HG03571 (cell line): ENCODE results near the gene PYHIN1.

Experiments
- ATAC-seq: cut with Tn5 transposase; IDR thresholded peaks from one replicate; pipeline ENCODE4 v1.9.1; 2021; ENCODE audit not compliant: unreplicated experiment

PYHIN1 gene

GRCh38 chr1:158931055-158931737, at the start of gene PYHIN1:
TSS of gene PYHIN1 (plus strand) at chr1:158931552. CDS start at chr1:158936911, 5,359 bp downstream.
- ATAC-seq = no peak

DNA sequence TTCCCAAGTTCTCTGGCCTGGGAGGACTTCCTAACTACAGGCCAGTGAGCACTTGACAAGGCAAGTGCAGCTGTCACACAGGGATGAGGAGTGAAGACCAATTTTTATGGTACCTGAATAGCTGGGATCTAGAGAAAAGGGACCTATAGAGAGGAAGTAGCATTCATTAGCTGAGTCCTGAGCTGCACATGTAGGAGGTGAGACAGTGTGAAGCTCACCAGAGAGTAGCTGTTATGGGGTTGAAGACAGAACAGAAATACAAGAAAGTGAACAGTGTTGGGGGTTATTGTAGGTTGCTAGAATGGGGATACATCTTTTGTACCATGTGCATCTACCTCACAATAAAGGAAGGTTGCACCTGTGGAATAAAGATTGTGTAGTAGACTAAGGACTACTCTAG, 37.7 kb upstream of the PYHIN1 start:
- ATAC-seq = no peak

- ATAC-seq = no peak
Measured at GRCh38 chr1:158898722-158899121, 32.6 kb upstream of the PYHIN1 start.

DNA sequence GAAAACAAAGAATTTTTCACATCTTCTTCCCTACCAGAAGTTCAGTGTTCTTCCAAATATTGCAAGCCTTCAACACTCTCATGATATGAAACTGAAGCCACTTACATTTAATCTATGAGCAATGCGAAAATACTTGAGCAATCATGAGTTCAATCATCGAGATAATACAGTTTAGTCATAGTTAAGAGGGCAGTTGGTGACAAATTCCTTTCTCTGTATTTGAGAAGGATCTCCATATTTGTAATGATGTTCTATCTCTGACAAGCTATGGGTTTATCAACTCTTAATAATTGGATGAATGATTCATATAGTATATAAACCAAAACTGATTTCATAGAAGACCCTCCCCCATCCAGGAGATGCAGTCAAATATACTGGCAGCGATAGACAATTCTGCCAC, 29.7 kb upstream of the PYHIN1 start:
- no peak for ATAC-seq

- no peak for ATAC-seq
Measured at GRCh38 chr1:158916085-158916484, 15.3 kb upstream of the PYHIN1 start.

DNA sequence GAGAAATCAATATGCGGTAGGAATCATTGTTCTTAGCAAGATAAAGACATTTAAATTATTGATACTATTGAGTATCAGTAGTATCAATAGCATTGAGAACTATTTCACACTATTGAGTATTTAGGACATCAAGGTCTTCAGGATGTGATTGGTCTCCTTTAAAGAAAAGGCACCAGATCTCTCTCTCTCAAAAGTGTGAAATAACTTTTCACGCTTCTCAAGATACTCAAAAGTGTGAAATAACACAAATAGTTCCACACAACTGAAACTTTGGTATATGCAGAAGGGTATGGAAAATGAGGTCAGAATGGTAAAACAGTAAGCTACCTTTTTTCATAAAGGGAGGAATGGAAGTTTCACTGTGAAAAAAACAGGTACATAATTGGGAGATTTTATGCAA, 6.7 kb upstream of the PYHIN1 start:
- ATAC-seq = no peak

DNA sequence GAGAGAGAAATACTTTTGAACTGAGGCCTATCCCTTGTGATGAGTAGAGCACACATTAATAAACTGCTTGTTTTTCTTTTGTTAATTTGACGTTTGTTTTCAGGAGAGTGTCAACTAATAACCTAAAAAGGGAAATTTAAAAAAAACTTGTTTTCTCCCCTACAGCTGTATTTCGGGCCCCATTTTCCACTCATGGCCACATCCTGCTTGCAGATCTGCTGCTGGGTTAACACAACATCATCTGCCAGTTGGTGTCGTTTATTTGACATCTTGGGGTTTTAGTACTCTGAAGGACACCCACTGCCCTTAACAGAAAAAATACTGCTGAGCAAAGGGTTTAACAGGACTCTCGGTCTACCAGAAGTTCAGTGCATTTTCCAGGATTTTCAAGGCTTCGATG, 848 bp upstream of the PYHIN1 start:
- no peak for ATAC-seq

DNA sequence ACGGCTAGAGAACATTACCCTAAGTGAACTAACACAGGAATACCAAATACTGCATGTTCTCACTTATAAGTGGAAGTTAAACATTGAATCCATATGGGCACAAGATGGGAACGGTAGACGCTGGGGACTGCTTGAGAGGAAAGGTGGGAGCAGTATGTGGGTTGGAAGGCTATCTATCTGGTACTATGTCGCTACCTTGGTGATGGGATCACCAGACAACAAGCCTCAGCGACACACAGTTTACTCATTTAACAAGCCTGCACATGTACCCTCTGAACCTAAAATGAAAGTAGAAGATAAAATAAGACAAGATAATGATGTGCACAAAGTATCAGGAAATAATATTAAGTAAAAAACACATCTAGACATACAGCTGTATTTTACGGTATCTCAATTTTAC, 819 bp downstream of the PYHIN1 start:
- no peak for ATAC-seq

DNA sequence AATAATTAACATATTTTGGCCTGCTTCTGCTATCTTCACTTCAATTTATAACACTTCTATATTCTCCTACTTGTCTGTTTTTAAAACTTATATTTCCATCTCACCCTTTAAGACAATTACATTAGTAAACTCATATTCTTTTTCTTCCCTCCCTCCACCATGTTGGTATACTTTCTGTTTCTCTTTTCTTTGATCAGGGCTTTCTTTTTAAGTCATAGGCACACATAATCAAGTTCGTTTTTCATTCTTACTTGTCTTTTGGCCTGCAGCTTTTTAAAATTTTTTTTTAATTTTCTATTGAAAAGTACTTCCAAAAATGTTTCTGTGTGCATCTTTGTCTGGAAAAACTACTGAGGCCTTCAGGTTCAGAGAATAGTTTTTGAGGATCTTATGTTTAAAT, 2.3 kb downstream of the PYHIN1 start:
- no peak for ATAC-seq

DNA sequence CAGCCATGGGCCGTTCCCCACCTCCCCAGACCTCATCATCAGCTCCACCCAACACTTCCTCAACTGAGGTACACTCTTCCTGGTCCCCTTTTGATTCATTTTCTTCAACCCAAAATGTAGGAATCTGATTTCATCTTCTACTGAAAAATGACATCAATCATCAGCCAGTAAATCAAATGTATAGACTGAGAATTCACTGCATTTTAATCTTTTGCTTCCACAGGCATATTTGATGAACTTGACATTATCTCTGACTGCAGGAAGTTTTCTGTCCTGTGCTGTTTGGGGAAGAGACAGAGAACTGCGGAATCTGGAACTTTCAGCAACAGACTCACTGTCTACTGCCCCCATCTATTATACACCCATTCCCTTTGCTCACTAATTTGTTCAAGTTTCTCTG, 7.8 kb downstream of the PYHIN1 start:
- ATAC-seq = no peak

- no peak for ATAC-seq
Measured at GRCh38 chr1:158941317-158941716, 10.0 kb downstream of the PYHIN1 start.

DNA sequence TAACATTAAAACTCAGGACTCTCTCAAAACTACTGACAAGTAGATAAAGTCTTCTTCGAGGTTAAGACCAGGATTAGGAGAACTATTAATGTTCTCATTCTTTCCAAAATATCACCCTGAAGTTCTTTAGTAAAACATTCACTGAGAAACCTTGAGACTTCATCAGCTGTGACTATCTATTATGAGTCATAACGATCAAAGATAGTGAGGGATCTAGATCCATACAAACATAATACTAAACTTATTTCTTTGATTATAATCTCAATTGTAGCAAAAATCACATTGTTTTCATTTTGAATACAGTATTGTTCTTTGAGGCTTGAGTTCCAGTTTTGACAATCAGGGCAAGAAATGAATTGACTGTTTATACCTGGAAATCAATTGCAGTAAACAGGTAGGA, 11.1 kb downstream of the PYHIN1 start:
- no peak for ATAC-seq

- no peak for ATAC-seq
Measured at GRCh38 chr1:158943059-158943458, 11.7 kb downstream of the PYHIN1 start.

DNA sequence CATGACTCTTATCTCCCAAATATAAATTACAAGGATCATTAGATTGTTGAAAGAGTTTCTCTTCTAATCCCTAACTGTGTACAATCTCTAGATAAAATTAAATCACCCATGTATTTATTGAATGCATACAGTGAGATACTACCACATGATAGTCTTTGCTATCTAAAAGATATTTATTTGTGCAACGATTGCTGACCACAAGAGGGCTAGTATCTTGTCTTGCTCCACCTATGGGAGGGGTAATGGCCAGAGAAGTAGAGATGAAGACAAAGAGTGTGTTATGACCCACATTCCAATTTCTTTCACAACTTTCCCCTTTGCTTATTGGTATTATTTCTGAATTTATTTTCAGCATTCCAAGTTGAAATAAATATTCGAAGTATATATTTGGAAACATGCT, 13.7 kb downstream of the PYHIN1 start:
- no peak for ATAC-seq

DNA sequence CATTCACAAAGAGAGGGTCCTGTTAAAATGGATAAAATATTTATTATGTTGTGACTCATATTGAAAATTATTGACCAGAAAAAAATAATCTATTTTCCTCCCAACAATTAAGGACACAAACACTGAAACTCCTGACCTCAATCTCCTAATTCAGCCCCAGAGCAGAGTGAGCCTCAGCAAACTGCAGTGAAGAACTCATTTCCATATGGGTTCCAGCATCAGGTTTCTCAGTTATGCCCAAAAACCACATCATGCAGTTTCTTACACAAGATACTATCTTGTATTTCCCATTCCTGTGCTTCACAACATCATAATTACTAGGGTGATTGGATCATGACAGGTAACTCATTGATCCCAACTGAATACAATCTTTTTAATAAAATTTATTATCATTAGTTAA, 15.4 kb downstream of the PYHIN1 start:
- no peak for ATAC-seq

GRCh38 chr1:158951956-158952355, 20.6 kb downstream of the PYHIN1 start:
- peak; percentile 62 for ATAC-seq

- peak; percentile 69 for ATAC-seq
Measured at GRCh38 chr1:158952416-158952815, 21.1 kb downstream of the PYHIN1 start.

DNA sequence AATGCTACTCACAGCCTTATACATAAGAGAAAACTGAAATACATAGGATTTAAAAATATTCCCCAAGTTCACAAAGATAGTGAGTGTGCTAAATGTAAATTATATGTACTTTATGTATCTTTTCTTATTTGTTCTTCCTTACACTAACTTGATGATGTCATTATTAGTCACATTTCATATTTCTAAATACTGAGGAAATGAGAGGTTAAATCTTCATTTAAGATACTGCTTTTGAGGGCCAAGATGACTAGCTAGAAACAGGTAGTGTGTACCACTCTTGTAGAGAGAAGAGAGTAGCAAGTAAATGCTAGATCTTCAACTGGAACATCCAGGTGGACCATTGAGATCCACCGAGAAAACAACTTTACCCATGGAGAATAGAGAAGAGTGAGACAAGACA, 29.8 kb downstream of the PYHIN1 start:
- ATAC-seq = no peak

DNA sequence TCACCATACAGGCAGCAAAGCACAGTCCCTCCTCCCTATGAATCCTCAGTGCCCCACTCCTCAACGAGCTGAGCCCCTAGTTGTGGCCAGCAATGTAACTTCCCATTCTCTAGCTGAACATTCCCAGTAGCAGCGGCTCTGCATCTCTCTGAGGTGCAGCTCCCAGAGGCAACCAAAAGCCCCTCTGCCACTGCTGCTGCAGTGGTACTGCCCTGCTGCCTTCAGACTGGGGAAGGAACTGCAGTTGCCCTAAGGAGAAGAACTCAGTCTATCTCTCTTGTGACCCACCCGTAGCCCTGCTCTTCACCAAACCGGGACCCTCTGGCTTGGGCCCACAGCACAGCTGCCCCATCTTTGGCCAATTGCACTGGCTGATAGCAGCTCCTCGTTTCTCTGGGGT, 31.6 kb downstream of the PYHIN1 start:
- ATAC-seq = no peak

- ATAC-seq = no peak
Measured at GRCh38 chr1:158969166-158969565, 37.8 kb downstream of the PYHIN1 start.

- no peak for ATAC-seq
Measured at GRCh38 chr1:158969855-158970254, 38.5 kb downstream of the PYHIN1 start.

- ATAC-seq = no peak
Measured at GRCh38 chr1:158972841-158973240, 41.5 kb downstream of the PYHIN1 start.

DNA sequence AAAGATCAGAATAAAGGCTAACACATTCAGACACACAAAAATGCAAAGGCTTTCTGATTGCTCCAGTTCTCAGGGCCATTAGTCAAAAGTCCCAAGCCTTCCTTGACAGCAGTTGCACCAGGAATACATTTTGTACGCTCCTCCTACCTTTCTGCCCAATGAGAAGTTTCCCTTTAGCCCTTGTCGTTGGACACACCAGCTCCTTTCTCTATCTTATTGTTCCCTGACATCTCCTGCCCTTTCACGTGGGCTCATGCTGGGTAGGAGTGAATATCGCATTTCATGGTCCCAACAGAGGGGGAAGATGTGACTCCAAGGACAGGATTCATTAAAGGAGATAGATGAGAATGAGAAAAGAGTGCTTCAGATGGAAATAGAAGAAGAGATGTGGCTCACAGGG, 44.9 kb downstream of the PYHIN1 start:
- no peak for ATAC-seq
